ENCODE measurements around the gene ACY1.

GRCh38 chr3:51988286-51989146, 5.2 kb downstream of the ACY1 start:
- no peak for TF ChIP-seq CTCF (conservative IDR thresholded peaks at IDR 0.05; ENCODE audit: low read length)
- TF ChIP-seq EZH2phosphoT487 (IDR thresholded peaks at IDR 0.05; ENCODE audit: borderline replicate concordance, low read depth, low read length): no peak

All from OCI-LY7 (cell line).